ENCODE results near the gene KAT8.

The KAT8 gene

DNA sequence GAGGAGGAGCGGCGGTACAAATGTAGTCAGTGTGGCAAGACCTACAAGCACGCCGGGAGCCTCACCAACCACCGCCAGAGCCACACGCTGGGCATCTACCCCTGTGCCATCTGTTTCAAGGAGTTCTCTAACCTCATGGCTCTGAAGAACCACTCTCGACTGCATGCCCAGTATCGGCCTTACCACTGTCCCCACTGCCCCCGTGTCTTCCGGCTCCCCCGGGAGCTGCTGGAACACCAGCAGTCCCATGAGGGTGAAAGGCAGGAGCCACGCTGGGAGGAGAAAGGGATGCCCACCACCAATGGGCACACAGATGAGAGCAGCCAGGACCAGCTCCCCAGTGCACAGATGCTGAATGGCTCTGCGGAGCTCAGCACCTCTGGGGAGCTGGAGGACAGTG, 40.4 kb upstream of the KAT8 start (continued):
- TF ChIP-seq, protein P1, sequence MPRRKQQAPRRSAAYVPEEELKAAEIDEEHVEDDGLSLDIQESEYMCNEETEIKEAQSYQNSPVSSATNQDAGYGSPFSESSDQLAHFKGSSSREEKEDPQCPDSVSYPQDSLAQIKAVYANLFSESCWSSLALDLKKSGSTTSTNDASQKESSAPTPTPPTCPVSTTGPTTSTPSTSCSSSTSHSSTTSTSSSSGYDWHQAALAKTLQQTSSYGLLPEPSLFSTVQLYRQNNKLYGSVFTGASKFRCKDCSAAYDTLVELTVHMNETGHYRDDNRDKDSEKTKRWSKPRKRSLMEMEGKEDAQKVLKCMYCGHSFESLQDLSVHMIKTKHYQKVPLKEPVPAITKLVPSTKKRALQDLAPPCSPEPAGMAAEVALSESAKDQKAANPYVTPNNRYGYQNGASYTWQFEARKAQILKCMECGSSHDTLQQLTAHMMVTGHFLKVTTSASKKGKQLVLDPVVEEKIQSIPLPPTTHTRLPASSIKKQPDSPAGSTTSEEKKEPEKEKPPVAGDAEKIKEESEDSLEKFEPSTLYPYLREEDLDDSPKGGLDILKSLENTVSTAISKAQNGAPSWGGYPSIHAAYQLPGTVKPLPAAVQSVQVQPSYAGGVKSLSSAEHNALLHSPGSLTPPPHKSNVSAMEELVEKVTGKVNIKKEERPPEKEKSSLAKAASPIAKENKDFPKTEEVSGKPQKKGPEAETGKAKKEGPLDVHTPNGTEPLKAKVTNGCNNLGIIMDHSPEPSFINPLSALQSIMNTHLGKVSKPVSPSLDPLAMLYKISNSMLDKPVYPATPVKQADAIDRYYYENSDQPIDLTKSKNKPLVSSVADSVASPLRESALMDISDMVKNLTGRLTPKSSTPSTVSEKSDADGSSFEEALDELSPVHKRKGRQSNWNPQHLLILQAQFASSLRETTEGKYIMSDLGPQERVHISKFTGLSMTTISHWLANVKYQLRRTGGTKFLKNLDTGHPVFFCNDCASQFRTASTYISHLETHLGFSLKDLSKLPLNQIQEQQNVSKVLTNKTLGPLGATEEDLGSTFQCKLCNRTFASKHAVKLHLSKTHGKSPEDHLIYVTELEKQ (tag by site-specific recombination; IDR thresholded peaks at IDR 0.05; ENCODE audit: borderline replicate concordance) = no peak
- TF ChIP-seq ZNF155 (tag by site-specific recombination; IDR thresholded peaks at IDR 0.05) (no peak), ZNF174 (tag by site-specific recombination; IDR thresholded peaks at IDR 0.05) (no peak), REPIN1 (tag by site-specific recombination; IDR thresholded peaks at IDR 0.05; ENCODE audit: low read depth) (no peak), GLI2 (tag by site-specific recombination; IDR thresholded peaks at IDR 0.05; ENCODE audit: borderline replicate concordance, low read depth) (no peak), ZNF664 (tag by site-specific recombination; IDR thresholded peaks at IDR 0.05) (no peak)
- TF ChIP-seq, protein P2, sequence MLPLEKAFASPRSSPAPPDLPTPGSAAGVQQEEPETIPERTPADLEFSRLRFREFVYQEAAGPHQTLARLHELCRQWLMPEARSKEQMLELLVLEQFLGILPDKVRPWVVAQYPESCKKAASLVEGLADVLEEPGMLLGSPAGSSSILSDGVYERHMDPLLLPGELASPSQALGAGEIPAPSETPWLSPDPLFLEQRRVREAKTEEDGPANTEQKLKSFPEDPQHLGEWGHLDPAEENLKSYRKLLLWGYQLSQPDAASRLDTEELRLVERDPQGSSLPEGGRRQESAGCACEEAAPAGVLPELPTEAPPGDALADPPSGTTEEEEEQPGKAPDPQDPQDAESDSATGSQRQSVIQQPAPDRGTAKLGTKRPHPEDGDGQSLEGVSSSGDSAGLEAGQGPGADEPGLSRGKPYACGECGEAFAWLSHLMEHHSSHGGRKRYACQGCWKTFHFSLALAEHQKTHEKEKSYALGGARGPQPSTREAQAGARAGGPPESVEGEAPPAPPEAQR (tag by site-specific recombination; IDR thresholded peaks at IDR 0.05) = no peak
- TF ChIP-seq, protein P3, sequence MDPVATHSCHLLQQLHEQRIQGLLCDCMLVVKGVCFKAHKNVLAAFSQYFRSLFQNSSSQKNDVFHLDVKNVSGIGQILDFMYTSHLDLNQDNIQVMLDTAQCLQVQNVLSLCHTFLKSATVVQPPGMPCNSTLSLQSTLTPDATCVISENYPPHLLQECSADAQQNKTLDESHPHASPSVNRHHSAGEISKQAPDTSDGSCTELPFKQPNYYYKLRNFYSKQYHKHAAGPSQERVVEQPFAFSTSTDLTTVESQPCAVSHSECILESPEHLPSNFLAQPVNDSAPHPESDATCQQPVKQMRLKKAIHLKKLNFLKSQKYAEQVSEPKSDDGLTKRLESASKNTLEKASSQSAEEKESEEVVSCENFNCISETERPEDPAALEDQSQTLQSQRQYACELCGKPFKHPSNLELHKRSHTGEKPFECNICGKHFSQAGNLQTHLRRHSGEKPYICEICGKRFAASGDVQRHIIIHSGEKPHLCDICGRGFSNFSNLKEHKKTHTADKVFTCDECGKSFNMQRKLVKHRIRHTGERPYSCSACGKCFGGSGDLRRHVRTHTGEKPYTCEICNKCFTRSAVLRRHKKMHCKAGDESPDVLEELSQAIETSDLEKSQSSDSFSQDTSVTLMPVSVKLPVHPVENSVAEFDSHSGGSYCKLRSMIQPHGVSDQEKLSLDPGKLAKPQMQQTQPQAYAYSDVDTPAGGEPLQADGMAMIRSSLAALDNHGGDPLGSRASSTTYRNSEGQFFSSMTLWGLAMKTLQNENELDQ (tag by site-specific recombination; IDR thresholded peaks at IDR 0.05; ENCODE audit: low read depth) = no peak

DNA sequence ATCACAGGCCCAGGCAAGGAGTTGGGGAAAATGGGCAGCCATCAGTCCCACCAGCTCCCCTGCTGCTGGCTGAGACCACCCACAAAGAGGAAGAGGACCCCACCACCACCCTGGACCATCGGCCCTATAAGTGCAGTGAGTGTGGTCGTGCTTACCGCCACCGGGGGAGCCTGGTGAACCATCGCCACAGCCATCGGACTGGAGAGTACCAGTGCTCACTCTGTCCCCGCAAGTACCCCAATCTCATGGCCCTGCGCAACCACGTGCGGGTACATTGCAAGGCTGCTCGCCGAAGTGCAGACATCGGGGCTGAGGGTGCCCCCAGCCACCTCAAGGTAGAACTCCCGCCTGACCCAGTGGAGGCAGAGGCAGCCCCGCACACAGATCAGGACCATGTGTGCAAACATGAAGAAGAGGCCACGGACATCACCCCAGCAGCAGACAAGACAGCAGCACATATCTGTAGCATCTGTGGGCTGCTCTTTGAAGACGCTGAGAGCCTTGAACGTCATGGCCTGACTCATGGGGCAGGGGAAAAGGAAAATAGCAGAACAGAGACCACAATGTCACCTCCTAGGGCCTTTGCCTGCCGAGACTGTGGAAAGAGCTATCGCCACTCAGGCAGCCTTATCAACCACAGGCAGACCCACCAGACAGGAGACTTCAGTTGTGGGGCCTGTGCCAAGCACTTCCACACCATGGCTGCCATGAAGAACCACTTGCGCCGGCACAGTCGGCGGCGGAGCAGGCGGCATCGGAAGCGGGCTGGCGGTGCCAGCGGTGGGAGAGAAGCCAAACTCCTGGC, 39.7 kb upstream of the KAT8 start:
- Histone ChIP-seq H3K27ac (ENCODE audit: extremely low read depth, low read depth, low read length) (no peak overlapping the region), H3K4me3 (ENCODE audit: low read depth, low read length) (no peak overlapping the region), H3K4me1 (ENCODE audit: control insufficient read depth, insufficient read depth, low read length) (no peaks in the 10 kb centered on the region), H3K9me3 (ENCODE audit: control insufficient read depth, insufficient read depth, low read depth, low read length) (no peaks in the 10 kb centered on the region), H3K36me3 (ENCODE audit: control insufficient read depth in 2 of 2, insufficient read depth in 1 of 2, low read length in 2 of 2) (peaks cover 0 to 68% of the 10 kb centered on the region in 2 experiments; a peak in 1 of 3 replicates)
- ChIA-PET POLR2A (interaction anchor here (0.7 to 1.0 kb wide), 2 partner anchors 11 to 14 kb away, joined by 3 to 5 read pairs; partner anchors contain the start of gene PRSS53), CTCF (no interaction called here)
- TF ChIP-seq ZNF521 (tag by site-specific recombination; IDR thresholded peaks at IDR 0.05) = no peak
- no peak for TF ChIP-seq ZNF23 (tag by site-specific recombination; IDR thresholded peaks at IDR 0.05; ENCODE audit: borderline replicate concordance)
- TF ChIP-seq, protein P4, sequence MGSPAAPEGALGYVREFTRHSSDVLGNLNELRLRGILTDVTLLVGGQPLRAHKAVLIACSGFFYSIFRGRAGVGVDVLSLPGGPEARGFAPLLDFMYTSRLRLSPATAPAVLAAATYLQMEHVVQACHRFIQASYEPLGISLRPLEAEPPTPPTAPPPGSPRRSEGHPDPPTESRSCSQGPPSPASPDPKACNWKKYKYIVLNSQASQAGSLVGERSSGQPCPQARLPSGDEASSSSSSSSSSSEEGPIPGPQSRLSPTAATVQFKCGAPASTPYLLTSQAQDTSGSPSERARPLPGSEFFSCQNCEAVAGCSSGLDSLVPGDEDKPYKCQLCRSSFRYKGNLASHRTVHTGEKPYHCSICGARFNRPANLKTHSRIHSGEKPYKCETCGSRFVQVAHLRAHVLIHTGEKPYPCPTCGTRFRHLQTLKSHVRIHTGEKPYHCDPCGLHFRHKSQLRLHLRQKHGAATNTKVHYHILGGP (tag by site-specific recombination; IDR thresholded peaks at IDR 0.05) = no peak
- TF ChIP-seq, protein P5, sequence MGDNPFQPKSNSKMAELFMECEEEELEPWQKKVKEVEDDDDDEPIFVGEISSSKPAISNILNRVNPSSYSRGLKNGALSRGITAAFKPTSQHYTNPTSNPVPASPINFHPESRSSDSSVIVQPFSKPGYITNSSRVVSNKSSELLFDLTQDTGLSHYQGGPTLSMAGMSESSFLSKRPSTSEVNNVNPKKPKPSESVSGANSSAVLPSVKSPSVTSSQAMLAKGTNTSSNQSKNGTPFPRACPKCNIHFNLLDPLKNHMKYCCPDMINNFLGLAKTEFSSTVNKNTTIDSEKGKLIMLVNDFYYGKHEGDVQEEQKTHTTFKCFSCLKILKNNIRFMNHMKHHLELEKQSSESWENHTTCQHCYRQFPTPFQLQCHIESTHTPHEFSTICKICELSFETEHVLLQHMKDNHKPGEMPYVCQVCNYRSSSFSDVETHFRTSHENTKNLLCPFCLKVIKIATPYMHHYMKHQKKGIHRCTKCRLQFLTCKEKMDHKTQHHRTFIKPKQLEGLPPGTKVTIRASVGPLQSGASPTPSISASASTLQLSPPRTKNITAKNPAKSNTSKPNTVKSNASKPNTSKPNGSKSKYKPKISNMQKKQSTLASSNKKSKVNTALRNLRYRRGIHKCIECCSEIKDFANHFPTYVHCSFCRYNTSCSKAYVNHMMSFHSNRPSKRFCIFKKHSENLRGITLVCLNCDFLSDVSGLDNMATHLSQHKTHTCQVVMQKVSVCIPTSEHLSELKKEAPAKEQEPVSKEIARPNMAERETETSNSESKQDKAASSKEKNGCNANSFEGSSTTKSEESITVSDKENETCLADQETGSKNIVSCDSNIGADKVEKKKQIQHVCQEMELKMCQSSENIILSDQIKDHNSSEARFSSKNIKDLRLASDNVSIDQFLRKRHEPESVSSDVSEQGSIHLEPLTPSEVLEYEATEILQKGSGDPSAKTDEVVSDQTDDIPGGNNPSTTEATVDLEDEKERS (tag by site-specific recombination; IDR thresholded peaks at IDR 0.05) = no peak
- TF ChIP-seq, protein P6, sequence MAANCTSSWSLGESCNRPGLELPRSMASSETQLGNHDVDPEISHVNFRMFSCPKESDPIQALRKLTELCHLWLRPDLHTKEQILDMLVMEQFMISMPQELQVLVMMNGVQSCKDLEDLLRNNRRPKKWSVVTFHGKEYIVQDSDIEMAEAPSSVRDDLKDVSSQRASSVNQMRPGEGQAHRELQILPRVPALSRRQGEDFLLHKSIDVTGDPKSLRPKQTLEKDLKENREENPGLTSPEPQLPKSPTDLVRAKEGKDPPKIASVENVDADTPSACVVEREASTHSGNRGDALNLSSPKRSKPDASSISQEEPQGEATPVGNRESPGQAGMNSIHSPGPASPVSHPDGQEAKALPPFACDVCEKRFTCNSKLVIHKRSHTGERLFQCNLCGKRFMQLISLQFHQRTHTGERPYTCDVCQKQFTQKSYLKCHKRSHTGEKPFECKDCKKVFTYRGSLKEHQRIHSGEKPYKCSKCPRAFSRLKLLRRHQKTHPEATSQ (tag by site-specific recombination; IDR thresholded peaks at IDR 0.05) = no peak
- TF ChIP-seq, protein P7, sequence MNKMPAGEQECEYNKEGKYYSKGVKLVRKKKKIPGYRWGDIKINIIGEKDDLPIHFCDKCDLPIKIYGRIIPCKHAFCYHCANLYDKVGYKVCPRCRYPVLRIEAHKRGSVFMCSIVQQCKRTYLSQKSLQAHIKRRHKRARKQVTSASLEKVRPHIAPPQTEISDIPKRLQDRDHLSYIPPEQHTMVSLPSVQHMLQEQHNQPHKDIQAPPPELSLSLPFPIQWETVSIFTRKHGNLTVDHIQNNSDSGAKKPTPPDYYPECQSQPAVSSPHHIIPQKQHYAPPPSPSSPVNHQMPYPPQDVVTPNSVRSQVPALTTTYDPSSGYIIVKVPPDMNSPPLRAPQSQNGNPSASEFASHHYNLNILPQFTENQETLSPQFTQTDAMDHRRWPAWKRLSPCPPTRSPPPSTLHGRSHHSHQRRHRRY (tag by site-specific recombination; IDR thresholded peaks at IDR 0.05) = no peak
- no peak for TF ChIP-seq IKZF3 (tag by site-specific recombination; IDR thresholded peaks at IDR 0.05)

Measured in HEK293 (cell line).